IPS-20b (cell line): ENCODE data around the gene RAB4B.
"Not testable (repeated sequence)": the region's sequence is repeated elsewhere in the genome, so short reads cannot be mapped to it uniquely, and the experiment has no call there.

Experiments used
- H3K27ac ChIP-seq: one replicate; pipeline ENCODE4 v1.5.1; 2013; ENCODE audit warnings: low read length
- H3K27me3 ChIP-seq: 2 replicates; pipeline ENCODE4 v1.6.1; 2013; ENCODE audit warnings: mild to moderate bottlenecking, low read length, inconsistent platforms; ENCODE audit not compliant: insufficient read depth
- H3K36me3 ChIP-seq: 2 replicates; pipeline ENCODE4 v1.6.1; 2013; ENCODE audit warnings: low read depth, mild to moderate bottlenecking, inconsistent platforms, low read length, moderate library complexity; ENCODE audit not compliant: insufficient read depth
- H3K4me1 ChIP-seq: 2 replicates; pipeline ENCODE4 v1.6.1; 2013; ENCODE audit warnings: mild to moderate bottlenecking, control low read depth, inconsistent platforms, low read length, moderate library complexity; ENCODE audit not compliant: insufficient read depth
- H3K4me3 ChIP-seq: 2 replicates; pipeline ENCODE4 v1.5.1; 2013; ENCODE audit warnings: mild to moderate bottlenecking, low read length, inconsistent platforms
- H3K9ac ChIP-seq: 2 replicates; pipeline ENCODE4 v1.6.1; 2013; ENCODE audit warnings: low read depth, mild to moderate bottlenecking, inconsistent platforms, low read length, moderate library complexity
- H3K9me3 ChIP-seq: 2 replicates; pipeline ENCODE4 v1.6.1; 2013; ENCODE audit warnings: mild to moderate bottlenecking, low read depth, low read length, inconsistent platforms; ENCODE audit not compliant: insufficient read depth

RAB4B gene

GRCh38 chr19:40831502-40832430 is 53.7 kb downstream of the RAB4B start:
- no peak overlapping the region for H3K27ac ChIP-seq
- no peaks in the 10 kb centered on the region for H3K27me3 ChIP-seq
- no peak overlapping the region for H3K4me3 ChIP-seq
- no peaks in the 10 kb centered on the region for H3K36me3 ChIP-seq
- no peak overlapping the region for H3K9ac ChIP-seq
- no peaks in the 10 kb centered on the region for H3K4me1 ChIP-seq
- no peaks in the 10 kb centered on the region for H3K9me3 ChIP-seq

GRCh38 chr19:40832431-40832790 is 54.4 kb downstream of the RAB4B start:
- not testable (repeated sequence) for H3K36me3 ChIP-seq, H3K27ac ChIP-seq, H3K9me3 ChIP-seq

GRCh38 chr19:40833728-40834533 is 55.9 kb downstream of the RAB4B start:
- not testable (repeated sequence) for H3K4me1 ChIP-seq, H3K9me3 ChIP-seq, H3K27ac ChIP-seq, H3K9ac ChIP-seq, H3K36me3 ChIP-seq, H3K27me3 ChIP-seq, H3K4me3 ChIP-seq

More at GRCh38 chr19:40832431-40832790, 54.4 kb downstream of the RAB4B start:
- not testable (repeated sequence) for H3K27me3 ChIP-seq, H3K4me1 ChIP-seq, H3K4me3 ChIP-seq, H3K9ac ChIP-seq

GRCh38 chr19:40836754-40837429 is 58.8 kb downstream of the RAB4B start:
- Histone ChIP-seq H3K4me1 (no peaks in the 10 kb centered on the region), H3K9ac (no peak overlapping the region), H3K27me3 (no peaks in the 10 kb centered on the region), H3K4me3 (no peak overlapping the region), H3K27ac (no peak overlapping the region), H3K9me3 (no peaks in the 10 kb centered on the region), H3K36me3 (no peaks in the 10 kb centered on the region)

GRCh38 chr19:40838477-40838876 is 60.4 kb downstream of the RAB4B start:
- H3K36me3 ChIP-seq, H3K27ac ChIP-seq, H3K9me3 ChIP-seq, H3K9ac ChIP-seq, H3K4me3 ChIP-seq, H3K4me1 ChIP-seq, H3K27me3 ChIP-seq: not testable (repeated sequence)

- not testable (repeated sequence) for H3K9me3 ChIP-seq, H3K27me3 ChIP-seq, H3K4me3 ChIP-seq, H3K27ac ChIP-seq, H3K36me3 ChIP-seq, H3K4me1 ChIP-seq, H3K9ac ChIP-seq
Observed at GRCh38 chr19:40842012-40842411, 64.0 kb downstream of the RAB4B start.

GRCh38 chr19:40842997-40843652 is 65.1 kb downstream of the RAB4B start:
- H3K9me3 ChIP-seq, H3K4me1 ChIP-seq, H3K4me3 ChIP-seq, H3K9ac ChIP-seq, H3K27ac ChIP-seq, H3K36me3 ChIP-seq: not testable (repeated sequence)
- peaks cover 17% of the 10 kb centered on the region for H3K27me3 ChIP-seq

GRCh38 chr19:40843653-40844052 is 65.6 kb downstream of the RAB4B start:
- not testable (repeated sequence) for H3K36me3 ChIP-seq, H3K4me1 ChIP-seq, H3K9ac ChIP-seq, H3K9me3 ChIP-seq, H3K27ac ChIP-seq
- Histone ChIP-seq H3K27me3 (peaks cover 22% of the 10 kb centered on the region), H3K4me3 (peak overlapping the region; percentile 47; the same call in 1 of the 2 replicates)
